Ramos (cell line): ENCODE data around the gene KIF22.

Source experiments
- in situ Hi-C: fragments of 300-500 bp; cut with MboI; formaldehyde crosslinking; loops from one replicate; pipeline ENCODE4 v1.14.3; 2022; ENCODE audit warnings: low sequenced_read_pairs; ENCODE audit not compliant: unreplicated experiment

KIF22 gene

GRCh38 chr16:29825145-29826044, 34.8 kb downstream of the KIF22 start:
- in situ Hi-C loops, result loop anchor here (25.0 kb wide), 1 partner anchor 187 kb away; the partner anchor contains the start of genes C16orf92 and DOC2A

GRCh38 chr16:29826342-29826695, 35.8 kb downstream of the KIF22 start:
- in situ Hi-C loops, result loop anchor here (25.0 kb wide), 1 partner anchor 186 kb away; the partner anchor contains the start of genes C16orf92 and DOC2A

- in situ Hi-C loops, result loop anchor here (25.0 kb wide), 1 partner anchor 182 kb away; the partner anchor contains the start of genes C16orf92 and DOC2A
Measured at GRCh38 chr16:29830774-29831173, 40.2 kb downstream of the KIF22 start.

- in situ Hi-C loops, result loop anchor here (25.0 kb wide), 1 partner anchor 181 kb away; the partner anchor contains the start of genes C16orf92 and DOC2A
Measured at GRCh38 chr16:29831490-29831889, 40.9 kb downstream of the KIF22 start.

GRCh38 chr16:29833219-29833618, 42.7 kb downstream of the KIF22 start:
- in situ Hi-C loops, result loop anchor here (25.0 kb wide), 1 partner anchor 179 kb away; the partner anchor contains the start of genes C16orf92 and DOC2A

- in situ Hi-C loops, result loop anchor here (25.0 kb wide), 1 partner anchor 178 kb away; the partner anchor contains the start of genes C16orf92 and DOC2A
Measured at GRCh38 chr16:29834079-29834478, 43.5 kb downstream of the KIF22 start.

- in situ Hi-C loops, result loop anchor here (25.0 kb wide), 1 partner anchor 176 kb away; the partner anchor contains the start of genes C16orf92 and DOC2A
Measured at GRCh38 chr16:29835926-29836325, 45.4 kb downstream of the KIF22 start.

- in situ Hi-C loops, result loop anchor here (25.0 kb wide), 1 partner anchor 176 kb away; the partner anchor contains the start of genes C16orf92 and DOC2A
Measured at GRCh38 chr16:29836623-29837022, 46.1 kb downstream of the KIF22 start.

GRCh38 chr16:29837841-29838240, 47.3 kb downstream of the KIF22 start:
- in situ Hi-C loops, result loop anchor here (25.0 kb wide), 1 partner anchor 174 kb away; the partner anchor contains the start of genes C16orf92 and DOC2A

- in situ Hi-C loops, result loop anchor here (25.0 kb wide), 1 partner anchor 172 kb away; the partner anchor contains the start of genes C16orf92 and DOC2A
Measured at GRCh38 chr16:29839822-29840221, 49.3 kb downstream of the KIF22 start.

GRCh38 chr16:29840240-29840639, 49.7 kb downstream of the KIF22 start:
- in situ Hi-C loops, result loop anchor here (25.0 kb wide), 1 partner anchor 172 kb away; the partner anchor contains the start of genes C16orf92 and DOC2A

GRCh38 chr16:29841631-29842030, 51.1 kb downstream of the KIF22 start:
- in situ Hi-C loops, result loop anchor here (25.0 kb wide), 1 partner anchor 171 kb away; the partner anchor contains the start of genes C16orf92 and DOC2A

- in situ Hi-C loops, result loop anchor here (25.0 kb wide), 1 partner anchor 169 kb away; the partner anchor contains the start of genes C16orf92 and DOC2A
Measured at GRCh38 chr16:29842732-29843346, 52.3 kb downstream of the KIF22 start.

- in situ Hi-C loops, result loop anchor here (25.0 kb wide), 1 partner anchor 168 kb away; the partner anchor contains the start of genes C16orf92 and DOC2A
Measured at GRCh38 chr16:29843931-29844330, 53.4 kb downstream of the KIF22 start.

- in situ Hi-C loops, result loop anchor here (25.0 kb wide), 1 partner anchor 168 kb away; the partner anchor contains the start of genes C16orf92 and DOC2A
Measured at GRCh38 chr16:29844575-29845331, 54.2 kb downstream of the KIF22 start.

GRCh38 chr16:29845656-29846055, 55.1 kb downstream of the KIF22 start:
- in situ Hi-C loops, result loop anchor here (25.0 kb wide), 1 partner anchor 167 kb away; the partner anchor contains the start of genes C16orf92 and DOC2A

GRCh38 chr16:29848420-29849297, 58.1 kb downstream of the KIF22 start:
- in situ Hi-C loops, result loop anchor here (25.0 kb wide), 1 partner anchor 164 kb away; the partner anchor contains the start of genes C16orf92 and DOC2A

GRCh38 chr16:29849505-29849904, 59.0 kb downstream of the KIF22 start:
- in situ Hi-C loops, result loop anchor here (25.0 kb wide), 1 partner anchor 163 kb away; the partner anchor contains the start of genes C16orf92 and DOC2A
